ENCODE data around the gene MARCHF9.
"Not testable (repeated sequence)": the region's sequence is repeated elsewhere in the genome, so short reads cannot be mapped to it uniquely, and the experiment has no call there.

The MARCHF9 gene

GRCh38 chr12:57720606-57721595 is 34.0 kb upstream of the MARCHF9 start:
- TF ChIP-seq CTCF (conservative IDR thresholded peaks at IDR 0.05; ENCODE audit: low read depth, low read length): no peak; the same call in 1 of the 2 replicates
- peaks cover 9% of the 10 kb centered on the region; the same call in 1 of the 2 replicates for H3K36me3 ChIP-seq (ENCODE audit: insufficient read depth)

GRCh38 chr12:57721846-57722608 is 32.9 kb upstream of the MARCHF9 start:
- not testable (repeated sequence) for H2AFZ ChIP-seq (ENCODE audit: low read depth); H3K4me1 ChIP-seq (ENCODE audit: low read depth, poor library complexity, severe bottlenecking); H3K9ac ChIP-seq; H3K27ac ChIP-seq; H3K79me2 ChIP-seq (ENCODE audit: insufficient read depth, low read depth); H3K4me3 ChIP-seq (IDR thresholded peaks at IDR 0.05; ENCODE audit: insufficient read depth, low read depth, low read length); H3K27me3 ChIP-seq (ENCODE audit: insufficient read depth, low read depth); H3K36me3 ChIP-seq (ENCODE audit: insufficient read depth); H3K4me2 ChIP-seq; H4K20me1 ChIP-seq (ENCODE audit: insufficient read depth)

More at GRCh38 chr12:57720606-57721595, 34.0 kb upstream of the MARCHF9 start:
- Histone ChIP-seq H3K9ac (no peak overlapping the region), H3K27ac (no peak overlapping the region), H3K79me2 (ENCODE audit: insufficient read depth, low read depth) (no peaks in the 10 kb centered on the region), H3K27me3 (ENCODE audit: insufficient read depth, low read depth) (no peaks in the 10 kb centered on the region), H2AFZ (ENCODE audit: low read depth) (no peak overlapping the region), H4K20me1 (ENCODE audit: insufficient read depth) (no peaks in the 10 kb centered on the region), H3K4me1 (ENCODE audit: low read depth, poor library complexity, severe bottlenecking) (no peaks in the 10 kb centered on the region), H3K4me3 (IDR thresholded peaks at IDR 0.05; ENCODE audit: insufficient read depth, low read depth, low read length) (no peak overlapping the region), H3K4me2 (no peak overlapping the region)

- Histone ChIP-seq H3K27me3 (ENCODE audit: insufficient read depth, low read depth) (no peaks in the 10 kb centered on the region), H3K4me3 (IDR thresholded peaks at IDR 0.05; ENCODE audit: insufficient read depth, low read depth, low read length) (no peak overlapping the region), H3K4me1 (ENCODE audit: low read depth, poor library complexity, severe bottlenecking) (no peaks in the 10 kb centered on the region), H3K79me2 (ENCODE audit: insufficient read depth, low read depth) (no peaks in the 10 kb centered on the region), H2AFZ (ENCODE audit: low read depth) (no peak overlapping the region), H3K27ac (no peak overlapping the region), H4K20me1 (ENCODE audit: insufficient read depth) (no peaks in the 10 kb centered on the region), H3K4me2 (no peak overlapping the region), H3K36me3 (ENCODE audit: insufficient read depth) (peaks cover 8% of the 10 kb centered on the region; the same call in 1 of the 2 replicates), H3K9ac (no peak overlapping the region)
- TF ChIP-seq CTCF (conservative IDR thresholded peaks at IDR 0.05; ENCODE audit: low read depth, low read length): no peak
Observed at GRCh38 chr12:57722716-57723629, 31.9 kb upstream of the MARCHF9 start.

- no peak overlapping the region for H3K4me3 ChIP-seq (IDR thresholded peaks at IDR 0.05; ENCODE audit: insufficient read depth, low read depth, low read length)
- H3K27me3 ChIP-seq (ENCODE audit: insufficient read depth, low read depth): no peaks in the 10 kb centered on the region; the same call in 1 of the 2 replicates
- no peak overlapping the region for H3K4me2 ChIP-seq
- H2AFZ ChIP-seq (ENCODE audit: low read depth): no peak overlapping the region
- no peak overlapping the region for H3K27ac ChIP-seq
- H3K9ac ChIP-seq: no peak overlapping the region
- no peaks in the 10 kb centered on the region for H3K4me1 ChIP-seq (ENCODE audit: low read depth, poor library complexity, severe bottlenecking)
- no peaks in the 10 kb centered on the region for H3K79me2 ChIP-seq (ENCODE audit: insufficient read depth, low read depth)
- no peak for TF ChIP-seq CTCF (conservative IDR thresholded peaks at IDR 0.05; ENCODE audit: low read depth, low read length)
- H4K20me1 ChIP-seq (ENCODE audit: insufficient read depth): no peaks in the 10 kb centered on the region
- peaks cover 5% of the 10 kb centered on the region; the same call in 1 of the 2 replicates for H3K36me3 ChIP-seq (ENCODE audit: insufficient read depth)
Observed at GRCh38 chr12:57723630-57723962, 31.3 kb upstream of the MARCHF9 start.

Measured in KMS-11 (cell line).